ENCODE measurements around the gene EHD1. TPM values are rescaled to one million over a fixed set of nuclear protein-coding genes. Genes with fewer than 3 reads are reported as not detected.

EHD1 gene
- total and polyA plus RNA-seq, 2 of the 8 experiments (the other 6 are each of a cell fraction or from before 2014, with no cell fraction given), result 31.5 to 42.9 TPM

- DNase-seq (ENCODE audit: low read depth in 1 of 2, low spot score in 2 of 2) (no peak), FAIRE-seq (no peak)
- Histone ChIP-seq H3K23me2 (ENCODE audit: low read depth, low read length) (peaks cover 16% of the 10 kb centered on the region), H3K56ac (replicated peaks; ENCODE audit: insufficient read length, low read depth, low read length) (no peak overlapping the region), H4K91ac (replicated peaks; ENCODE audit: insufficient read length, low read length) (no peak overlapping the region), H2AFZ (ENCODE audit: low read length) (no peak overlapping the region), H3K9me3 (ENCODE audit: insufficient read depth in 2 of 2, low read depth in 1 of 2, low read length in 1 of 2) (no peaks in the 10 kb centered on the region), H3K18ac (ENCODE audit: extremely low read depth, low read length) (no peak overlapping the region), H3K4me1 (replicated peaks in 1 of 4; ENCODE audit: control insufficient read depth in 3 of 4, insufficient read depth in 4 of 4, low read length in 3 of 4) (peaks cover 0 to 22% (median 11%) of the 10 kb centered on the region in 4 experiments; a peak in 6 of 7 replicates), H4K8ac (ENCODE audit: extremely low read depth, insufficient read depth, low read length) (no peak overlapping the region), H2BK120ac (replicated peaks; ENCODE audit: low read depth, low read length) (no peak overlapping the region), H3K14ac (ENCODE audit: insufficient read length) (no peak overlapping the region), H2BK5ac (ENCODE audit: low read depth, low read length) (no peak overlapping the region), H3K23ac (ENCODE audit: insufficient read length) (no peak overlapping the region), H2BK12ac (ENCODE audit: low read depth, low read length) (no peak overlapping the region), H3K4ac (replicated peaks; ENCODE audit: insufficient read length, low read depth, low read length) (no peak overlapping the region), H3K79me1 (ENCODE audit: low read depth, low read length) (no peaks in the 10 kb centered on the region), H3K36me3 (ENCODE audit: control insufficient read depth in 2 of 4, insufficient read depth in 4 of 4, low read length in 3 of 4) (no peaks in the 10 kb centered on the region), H3K4me3 (ENCODE audit: extremely low read depth in 1 of 4, insufficient read depth in 2 of 4, low read depth in 3 of 4, low read length in 4 of 4) (no peak overlapping the region), H3K9ac (replicated peaks in 1 of 4; ENCODE audit: extremely low read depth in 1 of 4, low read depth in 3 of 4, low read length in 3 of 4) (no peak overlapping the region), H3K4me2 (ENCODE audit: insufficient read depth in 1 of 2, low read depth in 2 of 2, low read length in 2 of 2) (no peak overlapping the region; a peak in 1 of 4 replicates), H2BK20ac (ENCODE audit: low read length) (no peak overlapping the region), H4K20me1 (replicated peaks in 1 of 2; ENCODE audit: control insufficient read depth in 1 of 2, insufficient read depth in 2 of 2, low read length in 2 of 2) (no peaks in the 10 kb centered on the region), H4K5ac (ENCODE audit: insufficient read length, low read depth, low read length) (no peak overlapping the region), H2AK5ac (ENCODE audit: low read depth, low read length) (no peak overlapping the region), H3K27me3 (replicated peaks in 1 of 4; ENCODE audit: control insufficient read depth in 3 of 4, extremely low read depth in 1 of 4, insufficient read depth in 3 of 4, low read length in 3 of 4) (peaks cover 0 to 6% (median 2%) of the 10 kb centered on the region in 4 experiments; a peak in 4 of 7 replicates), H3K27ac (ENCODE audit: low read depth, low read length) (no peak overlapping the region), H3K79me2 (ENCODE audit: control insufficient read depth in 1 of 2, insufficient read depth in 2 of 2, low read length in 2 of 2) (no peaks in the 10 kb centered on the region), H2BK15ac (ENCODE audit: low read length) (no peak overlapping the region)
- 86% methylated on average over 14 of the region's 14 CpGs; no CpG with 5 or more reads in 1 of the 2 experiments for WGBS, 2 experiments (ENCODE audit: extremely low coverage in 1 of 2, insufficient coverage in 1 of 2, insufficient read length in 1 of 2, insufficient replicate concordance in 2 of 2, low coverage in 1 of 2, low lambda C conversion rate in 2 of 2, missing lambda C conversion rate in 1 of 2)
- ChIA-PET CTCF (ENCODE audit: partially characterized antibody) (interaction anchor here (1.4 to 32.2 kb wide), 3 partner anchors 11 to 170 kb away, joined by 3 to 1058 read pairs (median 118); partner anchors contain the start of gene CDC42BPG), POLR2A (ENCODE audit: partially characterized antibody) (interaction anchor here (1.1 to 24.6 kb wide), 2 partner anchors 12 to 22 kb away, joined by 4 to 408 read pairs; no protein-coding TSS in a partner anchor)
- TF ChIP-seq GABPA (IDR thresholded peaks at IDR 0.05; ENCODE audit: borderline replicate concordance, insufficient read depth, low read length) (no peak), FOSL1 (IDR thresholded peaks at IDR 0.05; ENCODE audit: insufficient read depth, low read depth, low read length) (no peak), CHD2 (IDR thresholded peaks at IDR 0.05; ENCODE audit: low read length) (no peak), GTF2F1 (IDR thresholded peaks at IDR 0.05; ENCODE audit: borderline replicate concordance, low read depth, low read length) (no peak), SRF (IDR thresholded peaks at IDR 0.05; ENCODE audit: low read depth, low read length) (no peak), CBX8 (IDR thresholded peaks at IDR 0.05; ENCODE audit: borderline replicate concordance, low read depth, low read length) (no peak), CHD1 (IDR thresholded peaks at IDR 0.05; ENCODE audit: low read depth, low read length) (no peak), MAX (IDR thresholded peaks at IDR 0.05) (no peak)
These were observed 2.0 kb upstream of the EHD1 start for GRCh38 chr11:64880240-64881001.
